Osteocyte (in vitro differentiated cells): ENCODE measurements around the gene ACP3. TPM values are rescaled to one million over a fixed set of nuclear protein-coding genes. Genes with fewer than 3 reads are reported as not detected.

Source experiments
- DNase-seq: peaks from one replicate; pipeline ENCODE4 v3.0.0; 2021; ENCODE audit warnings: mixed read lengths; ENCODE audit not compliant: unreplicated experiment; ENCODE audit errors: extremely low spot score
- H3K27ac Mint-ChIP-seq: one replicate; pipeline ENCODE4 v1.8.0; 2021; ENCODE audit warnings: mild to moderate bottlenecking, mixed read lengths; ENCODE audit not compliant: unreplicated experiment
- H3K27me3 Mint-ChIP-seq: one replicate; pipeline ENCODE4 v1.8.0; 2021; ENCODE audit warnings: mixed read lengths; ENCODE audit not compliant: unreplicated experiment
- H3K36me3 Mint-ChIP-seq: one replicate; pipeline ENCODE4 v1.8.0; 2021; ENCODE audit warnings: mixed read lengths; ENCODE audit not compliant: unreplicated experiment
- H3K4me1 Mint-ChIP-seq: one replicate; pipeline ENCODE4 v1.8.0; 2021; ENCODE audit warnings: mixed read lengths; ENCODE audit not compliant: unreplicated experiment
- H3K4me3 Mint-ChIP-seq: one replicate; pipeline ENCODE4 v1.8.0; 2021; ENCODE audit warnings: mild to moderate bottlenecking, moderate library complexity, mixed read lengths; ENCODE audit not compliant: unreplicated experiment
- H3K9me3 Mint-ChIP-seq: one replicate; pipeline ENCODE4 v1.8.0; 2021; ENCODE audit warnings: mixed read lengths; ENCODE audit not compliant: unreplicated experiment
- CTCF ChIP-seq: fragments of 200-600 bp; sonication (generic); IDR thresholded peaks from 2 replicates; pipeline ENCODE4 v1.5.0; 2021; ENCODE audit warnings: antibody characterized with exemption, mild to moderate bottlenecking, moderate library complexity
- total RNA-seq: library from RNA; stranded (reverse); gene quantifications from 2 replicates; pipeline ENCODE4 v1.2.1, GENCODE V29; 2021

Gene ACP3
- total RNA-seq, 1 donor from 2014 or later: not detected

- no peaks in the 10 kb centered on the region for H3K36me3 Mint-ChIP-seq
- TF ChIP-seq CTCF: no peak
- H3K4me3 Mint-ChIP-seq: no peak overlapping the region
- no peak overlapping the region for H3K27ac Mint-ChIP-seq
- H3K4me1 Mint-ChIP-seq: no peaks in the 10 kb centered on the region
- DNase-seq: no peak
- H3K9me3 Mint-ChIP-seq: no peaks in the 10 kb centered on the region
- peaks cover 63% of the 10 kb centered on the region for H3K27me3 Mint-ChIP-seq
These were observed 24.5 kb downstream of the ACP3 start for GRCh38 chr3:132341746-132342145.

- Mint-ChIP-seq H3K27ac (no peak overlapping the region), H3K4me1 (no peaks in the 10 kb centered on the region), H3K4me3 (no peak overlapping the region), H3K27me3 (peaks cover 64% of the 10 kb centered on the region), H3K9me3 (no peaks in the 10 kb centered on the region), H3K36me3 (no peaks in the 10 kb centered on the region)
- TF ChIP-seq CTCF: no peak
- no peak for DNase-seq
These were observed 25.0 kb downstream of the ACP3 start for GRCh38 chr3:132342183-132342582.

GRCh38 chr3:132342610-132343009 is 25.4 kb downstream of the ACP3 start:
- Mint-ChIP-seq H3K4me1 (no peaks in the 10 kb centered on the region), H3K4me3 (no peak overlapping the region), H3K27ac (no peak overlapping the region), H3K27me3 (peaks cover 64% of the 10 kb centered on the region), H3K36me3 (no peaks in the 10 kb centered on the region), H3K9me3 (no peaks in the 10 kb centered on the region)
- TF ChIP-seq CTCF: no peak
- no peak for DNase-seq

- no peaks in the 10 kb centered on the region for H3K36me3 Mint-ChIP-seq
- H3K4me1 Mint-ChIP-seq: no peaks in the 10 kb centered on the region
- H3K27ac Mint-ChIP-seq: no peak overlapping the region
- TF ChIP-seq CTCF: peak; percentile 80
- peaks cover 67% of the 10 kb centered on the region for H3K27me3 Mint-ChIP-seq
- no peaks in the 10 kb centered on the region for H3K9me3 Mint-ChIP-seq
- no peak overlapping the region for H3K4me3 Mint-ChIP-seq
- no peak for DNase-seq
These were observed 25.9 kb downstream of the ACP3 start for GRCh38 chr3:132343018-132343612.

GRCh38 chr3:132344666-132345280 is 27.6 kb downstream of the ACP3 start:
- no peaks in the 10 kb centered on the region for H3K4me1 Mint-ChIP-seq
- TF ChIP-seq CTCF: no peak
- peaks cover 69% of the 10 kb centered on the region for H3K27me3 Mint-ChIP-seq
- no peak overlapping the region for H3K27ac Mint-ChIP-seq
- no peak for DNase-seq
- H3K36me3 Mint-ChIP-seq: no peaks in the 10 kb centered on the region
- H3K4me3 Mint-ChIP-seq: no peak overlapping the region
- no peaks in the 10 kb centered on the region for H3K9me3 Mint-ChIP-seq
